GM21423 (cell line): ENCODE data around the gene SOX3.

ENCODE experiments used
- ATAC-seq: cut with Tn5 transposase; IDR thresholded peaks from one replicate; pipeline ENCODE4 v1.9.1; 2021; ENCODE audit warnings: mild to moderate bottlenecking, moderate library complexity; ENCODE audit not compliant: unreplicated experiment

Gene SOX3

DNA sequence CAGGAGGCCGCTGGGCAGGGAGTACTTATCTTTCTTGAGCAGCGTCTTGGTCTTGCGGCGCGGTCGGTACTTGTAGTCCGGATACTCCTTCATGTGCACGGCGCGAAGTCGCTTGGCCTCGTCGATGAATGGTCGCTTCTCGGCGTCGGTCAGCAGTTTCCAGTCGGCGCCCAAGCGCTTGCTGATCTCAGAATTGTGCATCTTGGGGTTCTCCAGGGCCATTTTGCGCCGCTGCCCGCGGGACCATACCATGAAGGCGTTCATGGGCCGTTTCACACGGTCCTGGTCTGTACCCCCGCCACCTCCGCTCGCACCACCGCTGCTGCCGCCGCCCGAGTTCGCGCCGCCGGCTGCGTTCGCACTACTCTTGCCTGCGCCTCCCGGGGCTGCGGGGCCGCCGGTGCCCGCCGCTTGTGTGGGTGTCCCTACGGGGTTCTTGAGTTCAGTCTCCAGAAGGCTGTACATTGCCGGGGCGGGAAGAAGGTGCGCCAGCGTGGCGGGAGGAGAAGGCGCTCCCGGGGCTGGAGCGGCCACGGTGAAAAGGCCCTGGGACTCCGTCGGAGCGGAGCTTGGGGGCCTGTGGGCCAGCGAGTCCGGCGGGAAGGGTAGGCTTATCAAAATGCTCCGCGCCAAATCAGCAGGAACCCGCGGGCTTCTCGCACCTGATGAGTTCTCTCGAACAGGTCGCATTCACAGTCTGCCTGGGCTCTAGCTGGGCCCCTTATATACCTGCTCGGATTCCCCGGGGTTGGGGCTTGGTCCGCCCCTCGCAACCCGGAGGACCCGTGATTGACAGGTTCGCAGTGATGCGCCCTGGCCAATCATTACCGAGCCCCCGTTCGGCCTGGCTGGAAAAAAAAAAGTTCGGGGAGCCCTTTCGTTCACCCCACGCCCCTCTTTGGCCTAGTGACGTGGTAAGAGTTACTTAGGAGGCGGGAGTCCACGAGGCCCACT lies at the start of gene SOX3:
Gene SOX3, minus strand, starts transcription at position 699 of the 954 bp plus-strand sequence. Its CDS starts 9 bp downstream, at position 690.
- no peak for ATAC-seq

DNA sequence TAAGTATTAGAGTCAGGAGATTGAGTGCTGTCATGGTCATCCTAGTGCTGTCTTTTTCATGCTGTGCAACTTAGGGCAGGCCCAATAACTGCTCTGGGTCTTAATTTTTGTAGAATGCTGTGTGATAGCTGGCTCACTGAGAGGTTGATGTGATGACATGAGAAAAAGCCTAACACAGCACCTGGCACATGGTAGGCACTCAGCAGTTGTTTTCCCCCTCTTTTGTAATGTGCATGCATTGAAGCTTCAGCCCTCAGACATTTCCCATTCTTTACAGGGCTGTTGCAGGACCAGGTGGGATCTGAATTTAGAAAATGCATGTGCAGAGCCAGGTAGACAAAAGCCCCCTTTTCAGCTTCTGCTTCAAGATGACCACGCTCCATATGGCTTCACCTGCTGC lies 44.1 kb upstream of the SOX3 start:
- no peak for ATAC-seq

DNA sequence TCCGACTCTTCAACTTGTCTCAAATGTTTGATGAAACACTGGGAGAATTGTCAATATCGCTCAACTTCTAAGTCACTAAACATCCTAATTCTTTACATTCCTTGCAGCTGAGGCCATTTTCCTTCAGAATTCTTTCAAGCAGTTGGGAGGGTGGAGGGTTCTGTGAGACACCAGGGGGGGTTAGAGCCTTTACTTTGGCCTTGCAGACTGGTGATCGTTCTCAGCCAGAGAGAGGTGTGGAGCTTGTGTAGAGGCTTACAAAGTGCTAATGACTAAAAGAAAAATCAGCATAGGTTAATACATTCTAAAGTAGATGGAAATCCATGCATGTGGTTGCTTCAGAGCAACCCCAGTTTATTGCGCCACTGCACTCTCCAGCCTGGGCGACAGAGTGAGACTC lies 21.3 kb upstream of the SOX3 start:
- ATAC-seq, result no peak

DNA sequence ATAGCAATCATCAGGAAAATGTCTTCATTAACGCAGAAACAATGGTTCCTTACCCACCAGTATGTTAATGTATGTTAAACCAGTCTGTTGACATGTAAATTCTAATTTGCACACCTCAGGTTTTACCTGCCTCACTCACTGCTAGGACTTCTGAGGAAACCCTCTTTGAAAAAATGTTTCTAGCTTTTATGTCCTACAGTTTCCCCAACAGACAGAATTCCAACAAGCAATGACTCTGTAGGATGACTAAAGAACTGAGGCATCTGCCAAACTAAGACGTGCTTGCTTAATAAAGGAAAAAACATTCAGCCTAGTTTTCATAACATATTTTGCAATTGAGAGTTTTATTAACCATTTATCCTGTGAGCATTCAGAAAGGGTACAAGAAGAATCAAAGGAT lies 20.6 kb upstream of the SOX3 start:
- no peak for ATAC-seq

DNA sequence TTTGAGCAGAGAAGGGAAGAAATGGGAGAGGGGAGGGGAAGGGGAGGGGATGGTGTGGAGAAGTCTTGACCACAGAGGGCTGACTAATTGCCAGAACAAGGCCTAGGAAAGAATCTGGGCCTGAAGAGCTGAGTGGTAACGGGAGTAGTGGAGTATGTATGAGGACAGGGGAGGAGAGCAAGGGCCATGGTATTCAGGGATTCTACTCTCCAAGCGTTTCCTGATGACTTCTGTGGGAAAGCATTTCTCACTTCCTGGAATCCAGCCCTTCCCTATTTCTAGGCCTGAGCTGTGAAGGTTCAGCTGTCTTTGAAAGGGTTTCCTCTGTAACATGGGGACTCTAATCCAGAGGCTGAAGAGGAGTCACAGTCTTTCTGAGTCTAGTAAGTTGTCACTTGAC lies 19.7 kb upstream of the SOX3 start:
- no peak for ATAC-seq

DNA sequence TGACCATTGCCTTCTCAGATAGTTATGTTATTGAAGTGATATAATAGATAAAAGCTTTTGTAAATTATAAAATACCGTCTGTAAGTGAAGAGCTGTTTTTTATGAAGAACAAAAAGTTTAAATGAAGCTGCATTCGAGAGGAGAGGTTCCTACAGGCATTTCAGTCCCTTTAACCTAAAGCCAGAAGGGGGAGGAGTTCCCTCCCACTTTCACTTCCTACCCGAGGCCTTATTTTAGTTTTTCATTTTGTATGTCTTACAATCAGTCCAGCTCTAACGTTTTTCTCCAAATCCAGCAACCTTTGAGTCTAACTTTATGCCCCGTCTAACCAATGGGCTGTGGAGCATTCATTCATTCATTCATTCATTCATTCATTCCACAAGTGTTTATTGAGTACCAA lies 16.5 kb upstream of the SOX3 start:
- no peak for ATAC-seq

DNA sequence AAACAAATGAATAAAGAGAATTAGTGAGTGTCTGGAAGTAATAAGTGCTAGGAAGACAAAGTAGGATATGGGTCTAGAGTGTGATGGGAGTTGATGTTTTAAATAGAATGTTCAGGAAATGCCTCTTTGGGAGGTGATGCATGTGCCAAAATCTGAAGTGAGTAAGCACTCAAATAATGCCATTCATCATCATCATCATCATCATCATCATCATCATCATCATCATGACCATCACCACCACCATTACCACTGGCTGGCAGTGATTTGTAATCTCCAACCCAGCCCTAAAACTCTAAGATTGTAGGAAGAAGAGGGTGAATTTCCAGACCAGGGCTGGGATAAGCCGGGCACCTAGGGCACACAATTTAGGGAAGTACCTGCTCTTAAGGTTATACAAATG lies 9.7 kb upstream of the SOX3 start:
- no peak for ATAC-seq

DNA sequence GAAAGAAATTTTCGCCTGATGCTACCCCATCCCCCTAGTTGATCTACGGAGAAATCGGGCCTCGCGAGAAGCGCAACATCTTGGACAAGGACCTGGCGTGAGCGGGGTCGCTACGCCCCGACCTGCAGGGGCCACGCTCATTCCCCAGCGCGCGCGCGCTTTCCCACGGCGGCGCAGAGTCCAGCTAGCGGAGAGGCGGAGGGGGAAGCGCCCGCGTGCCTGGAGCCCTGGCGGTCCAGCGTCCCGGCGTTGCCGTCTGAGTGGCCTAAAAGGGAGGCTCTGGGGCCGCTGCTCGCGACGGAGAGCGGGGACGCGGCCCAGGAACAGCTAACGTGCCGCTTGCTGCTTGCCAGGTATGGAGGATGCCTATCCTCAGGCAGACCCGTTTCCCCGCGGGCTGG lies 6.0 kb upstream of the SOX3 start:
- no peak for ATAC-seq

DNA sequence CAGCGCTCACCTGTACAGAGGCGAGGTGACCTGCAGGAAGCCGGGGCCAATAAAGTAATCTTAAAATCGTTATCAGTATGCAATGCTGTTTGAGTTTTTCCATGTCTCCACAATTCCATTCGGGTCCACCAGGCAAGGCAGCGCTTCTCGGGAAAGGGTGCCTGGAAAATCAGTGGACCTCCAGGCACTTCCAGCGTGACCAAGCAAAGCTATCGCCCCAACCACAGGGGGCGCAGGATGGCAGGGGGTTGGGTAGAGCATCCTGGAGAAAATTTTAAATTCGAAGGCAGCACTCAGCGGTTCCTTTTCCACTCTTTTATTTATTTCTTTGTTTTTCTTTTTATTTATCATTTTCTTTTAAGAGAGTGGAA lies 5.4 kb upstream of the SOX3 start:
- ATAC-seq, result no peak

DNA sequence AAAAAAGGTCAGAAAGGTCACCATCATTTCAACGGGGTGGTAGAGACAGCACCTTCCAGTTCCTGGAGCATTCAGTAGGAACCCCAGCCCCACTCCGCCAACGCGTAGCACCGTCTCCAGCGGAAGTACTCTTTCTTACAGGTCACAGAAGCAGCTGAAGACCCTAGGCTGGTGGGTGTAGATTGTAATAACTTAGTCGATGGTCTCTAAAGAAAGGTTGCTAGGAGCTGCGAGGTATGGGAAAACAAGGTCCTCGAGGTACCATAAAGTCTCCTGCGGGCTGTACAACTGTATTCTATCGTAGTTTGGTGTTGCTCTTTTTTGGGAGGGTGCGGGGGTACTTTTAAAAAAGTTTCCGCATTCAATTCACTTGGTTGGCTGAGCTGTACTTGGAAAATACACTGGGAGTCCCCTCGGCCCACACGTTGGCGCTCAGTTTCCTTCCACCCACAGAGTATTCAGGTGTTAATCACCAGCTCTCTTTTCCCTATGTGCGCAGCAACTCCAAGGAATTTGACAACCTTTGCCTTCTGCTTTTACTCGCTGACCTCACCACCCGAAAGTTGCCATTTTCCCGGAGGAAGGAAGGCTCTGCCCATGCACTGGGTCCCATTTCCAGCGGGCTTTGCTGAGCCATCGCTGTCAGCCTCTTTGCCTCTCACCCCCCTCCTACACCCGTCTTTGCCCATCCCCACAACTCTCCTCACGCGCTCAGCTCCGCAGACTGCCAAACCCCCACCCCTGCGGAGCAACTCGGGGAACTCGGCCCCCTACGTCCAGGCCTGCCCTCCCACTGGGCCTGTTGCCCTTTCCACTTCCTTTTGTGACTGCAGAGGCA lies 4.8 kb upstream of the SOX3 start:
- no peak for ATAC-seq

DNA sequence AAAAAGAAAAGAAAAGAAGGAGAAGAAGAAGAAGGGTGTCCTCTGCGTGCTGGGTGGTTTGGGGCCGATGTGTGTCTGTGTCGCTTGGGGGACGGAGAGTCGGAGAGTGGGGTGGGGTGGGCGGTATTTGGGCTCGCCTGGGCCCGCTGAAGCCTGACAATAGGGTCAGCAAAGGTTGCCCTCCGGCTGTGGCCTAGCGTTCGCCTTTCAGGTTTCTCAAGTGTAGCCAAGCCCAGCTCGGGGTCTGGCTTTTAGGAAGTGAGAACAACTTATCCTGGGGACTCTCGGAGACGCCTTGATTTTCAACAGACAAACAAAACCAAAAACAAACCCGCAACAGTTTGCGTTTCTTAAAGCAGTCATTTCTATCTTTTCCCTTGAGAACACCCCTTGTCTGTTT lies 4.1 kb upstream of the SOX3 start:
- ATAC-seq, result no peak

DNA sequence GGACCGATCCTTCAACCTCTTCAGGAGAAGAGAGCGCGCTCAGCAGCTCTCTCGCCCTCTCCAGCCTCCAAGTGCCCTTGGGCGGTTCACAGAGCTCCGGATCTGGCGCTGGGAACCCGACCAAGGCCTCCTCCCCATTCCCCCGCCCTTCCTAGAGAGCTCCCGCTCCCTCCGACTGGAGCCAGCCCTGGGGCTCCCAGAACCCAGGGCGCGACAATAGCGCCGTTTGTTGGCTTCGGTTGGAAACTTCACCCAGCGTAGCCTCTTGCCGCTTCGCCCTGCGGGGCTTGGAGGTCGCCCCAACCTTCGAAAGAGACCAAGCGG lies 3.1 kb upstream of the SOX3 start:
- ATAC-seq, result no peak

DNA sequence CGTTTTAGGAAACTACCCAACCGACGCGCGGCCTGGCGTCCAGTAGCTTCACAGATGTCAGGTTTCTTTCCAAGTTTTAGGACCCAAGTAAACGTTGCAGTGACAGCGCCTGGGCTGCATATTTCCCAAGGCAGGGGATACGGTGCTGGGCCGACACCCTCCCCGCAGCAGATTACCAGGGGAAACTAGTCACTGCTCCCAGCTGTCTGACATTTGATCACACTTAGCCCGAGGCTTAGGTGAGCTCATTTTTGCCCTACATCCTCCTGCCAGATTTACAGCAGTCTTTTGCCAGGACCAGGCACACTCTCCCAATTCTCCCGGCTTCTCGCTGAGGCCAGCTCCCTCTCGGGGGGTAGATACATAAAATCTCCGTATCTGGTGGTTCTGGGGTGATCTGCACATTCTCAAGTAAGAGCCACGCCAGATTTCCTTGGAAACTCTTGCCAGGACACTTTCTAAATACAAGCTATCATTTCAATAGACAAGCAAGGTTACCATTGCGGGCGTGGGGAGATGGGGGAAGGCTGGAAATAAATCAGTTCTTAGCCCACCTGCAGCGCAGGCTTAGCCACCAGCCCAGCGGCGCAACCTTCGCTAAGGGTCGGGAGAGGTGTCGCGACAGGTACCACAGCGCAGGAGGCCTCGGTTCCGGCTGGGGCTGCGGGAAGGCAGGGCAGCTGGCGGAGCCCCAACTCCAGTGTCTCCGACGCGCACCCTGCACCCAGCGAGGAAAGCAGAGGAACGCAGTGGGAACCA lies 2.5 kb upstream of the SOX3 start:
- no peak for ATAC-seq

DNA sequence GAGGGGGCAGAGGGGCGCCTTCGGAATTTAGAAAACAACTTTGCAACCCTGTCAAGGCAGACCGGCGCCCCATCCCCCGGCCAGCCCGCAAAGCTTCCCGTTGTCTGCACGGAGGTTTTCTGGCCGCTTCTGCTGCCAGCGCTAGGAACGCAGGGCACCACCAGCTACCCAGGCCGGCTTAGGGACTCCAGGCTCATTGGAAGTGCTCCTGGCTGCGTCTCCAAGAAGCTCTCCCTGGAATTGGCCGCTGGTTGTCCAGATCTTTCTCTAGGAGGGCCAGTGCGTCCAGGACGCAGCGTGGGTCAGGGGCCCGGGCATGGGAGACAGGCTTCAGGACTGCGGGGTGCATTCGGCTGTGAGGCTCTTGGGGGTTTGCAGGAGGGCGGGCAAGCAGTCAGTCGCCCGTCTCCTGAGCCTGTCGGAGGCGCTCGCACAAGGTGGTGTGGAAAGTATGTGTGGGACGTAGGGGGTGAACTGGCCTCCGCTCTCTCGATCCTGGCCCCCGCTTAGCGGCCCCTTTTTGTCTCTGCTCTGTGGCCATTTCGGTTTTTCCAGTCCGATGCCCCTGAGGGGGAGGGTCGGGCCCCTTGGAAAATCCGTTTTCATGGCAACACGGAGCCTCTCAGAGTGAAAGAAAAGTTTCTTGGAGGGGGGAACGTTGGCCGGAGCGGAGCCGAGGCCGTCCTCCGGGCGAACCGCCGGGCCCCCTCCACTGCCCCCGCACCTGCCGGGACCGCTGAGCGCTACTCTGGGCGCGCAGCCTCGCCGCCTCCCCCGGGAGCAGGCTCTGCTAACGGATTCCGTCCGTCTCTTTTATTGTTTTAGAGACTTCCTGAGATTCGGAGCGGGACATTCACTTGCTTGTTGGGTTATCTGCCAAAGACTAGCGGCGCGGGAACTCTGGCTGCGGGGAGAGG lies 810 bp upstream of the SOX3 start:
- no peak for ATAC-seq

DNA sequence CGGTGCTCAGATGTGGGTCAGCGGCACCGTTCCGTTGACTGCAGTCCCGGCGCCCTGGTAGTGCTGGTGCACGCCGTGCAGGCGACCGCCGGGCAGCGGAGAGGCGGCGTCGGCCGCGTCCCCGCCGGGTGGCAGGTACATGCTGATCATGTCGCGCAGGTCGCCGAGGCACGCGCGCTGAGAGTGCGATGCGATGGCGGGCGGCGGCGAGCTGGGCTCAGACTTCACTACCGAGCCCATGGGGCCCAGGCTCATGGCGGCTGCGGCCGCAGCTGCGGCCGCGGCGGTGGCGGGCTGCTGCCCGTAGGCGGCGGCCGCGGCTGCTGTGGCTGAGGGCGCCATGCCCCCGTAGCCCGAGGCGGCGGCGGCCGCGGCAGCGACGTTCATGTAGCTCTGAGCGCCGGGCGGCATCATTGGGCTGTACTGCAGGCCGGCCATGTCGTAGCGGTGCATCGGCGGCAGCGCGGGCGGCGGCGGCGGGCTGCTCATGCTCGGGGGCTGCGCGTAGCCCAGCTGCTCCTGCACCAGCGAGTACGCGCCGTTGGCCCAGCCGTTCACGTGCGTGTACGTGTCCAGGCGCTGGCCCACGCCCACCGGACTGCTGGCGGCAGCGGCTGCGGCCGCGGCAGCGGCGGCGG lies 1.0 kb downstream of the SOX3 start:
- ATAC-seq, result no peak

DNA sequence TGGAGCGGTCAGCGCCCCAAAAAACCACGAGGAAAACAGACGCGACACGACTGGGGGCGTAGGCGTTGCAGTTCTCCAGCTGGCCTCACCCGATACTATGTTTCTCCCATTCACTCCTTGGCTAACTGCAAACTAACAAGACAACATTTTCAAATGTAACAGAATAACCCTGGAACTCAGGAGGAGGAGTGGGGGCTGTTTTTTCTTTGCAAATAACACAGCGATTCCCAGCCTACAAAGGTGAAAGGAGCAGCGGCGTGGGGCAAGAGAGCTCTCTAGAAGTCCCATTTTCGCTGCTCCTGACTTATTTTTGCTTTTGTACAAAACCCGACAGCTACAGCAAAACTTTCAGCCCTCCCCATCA lies 1.6 kb downstream of the SOX3 start:
- ATAC-seq, result no peak

DNA sequence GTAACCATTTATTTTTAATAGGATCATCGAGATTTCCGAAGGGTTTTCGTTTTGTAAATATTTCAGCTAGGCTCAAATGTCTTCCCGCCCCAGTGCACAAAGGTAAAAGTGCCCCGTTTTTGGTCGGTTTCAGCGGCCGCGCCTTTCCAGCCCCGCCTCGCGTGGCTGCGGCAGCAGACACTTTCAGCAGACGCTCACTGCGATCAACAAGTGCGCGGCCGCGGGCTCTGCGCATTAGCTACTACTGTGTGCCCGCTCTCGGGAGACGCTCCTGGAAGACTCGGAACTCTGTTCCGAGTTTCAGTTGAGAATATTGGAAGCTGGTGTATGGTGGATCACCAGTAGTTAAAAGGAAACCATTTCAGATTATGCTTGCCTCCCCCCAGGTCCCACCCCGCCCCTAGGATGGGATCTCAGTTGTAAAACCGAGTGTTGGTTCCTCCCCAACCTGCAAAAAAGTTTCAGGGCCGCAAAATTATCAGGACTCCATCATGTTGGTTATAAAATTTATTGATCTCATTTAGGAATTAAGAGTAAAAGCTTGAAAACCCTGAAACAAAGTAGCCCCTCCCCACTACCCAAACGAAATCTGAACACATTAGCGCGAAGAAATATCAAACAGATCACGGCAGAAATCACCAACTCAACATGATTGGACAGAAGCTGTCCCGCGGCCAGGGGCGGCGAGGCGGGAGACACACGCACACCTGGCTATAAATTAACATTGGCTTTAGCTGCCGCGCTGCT lies 2.2 kb downstream of the SOX3 start:
- ATAC-seq, result no peak

DNA sequence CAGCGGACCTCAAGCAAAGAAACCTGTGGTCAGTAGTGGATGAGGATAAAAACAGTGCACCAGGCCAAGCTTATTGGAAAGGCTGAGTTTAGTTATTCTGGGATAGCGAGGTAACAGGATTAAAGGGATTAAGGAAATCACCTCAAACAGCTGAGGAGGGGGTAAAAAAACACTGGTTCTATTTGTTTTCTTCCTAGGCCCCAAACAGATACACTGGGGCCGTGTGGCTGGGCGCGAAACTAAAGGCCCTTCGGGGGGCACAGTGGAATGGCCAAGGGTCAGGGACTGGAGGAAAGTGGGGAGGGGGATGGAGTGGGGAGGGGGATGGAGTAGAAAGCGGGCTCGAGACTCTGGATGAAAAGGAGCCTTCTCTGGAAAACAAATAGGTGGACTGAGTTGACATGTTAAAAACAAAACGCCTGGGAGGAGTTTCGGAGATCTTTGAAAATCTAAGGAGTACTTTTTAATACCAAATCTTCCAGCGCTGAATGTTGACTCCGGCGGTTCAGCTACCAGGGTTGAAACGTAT lies 2.9 kb downstream of the SOX3 start:
- no peak for ATAC-seq

DNA sequence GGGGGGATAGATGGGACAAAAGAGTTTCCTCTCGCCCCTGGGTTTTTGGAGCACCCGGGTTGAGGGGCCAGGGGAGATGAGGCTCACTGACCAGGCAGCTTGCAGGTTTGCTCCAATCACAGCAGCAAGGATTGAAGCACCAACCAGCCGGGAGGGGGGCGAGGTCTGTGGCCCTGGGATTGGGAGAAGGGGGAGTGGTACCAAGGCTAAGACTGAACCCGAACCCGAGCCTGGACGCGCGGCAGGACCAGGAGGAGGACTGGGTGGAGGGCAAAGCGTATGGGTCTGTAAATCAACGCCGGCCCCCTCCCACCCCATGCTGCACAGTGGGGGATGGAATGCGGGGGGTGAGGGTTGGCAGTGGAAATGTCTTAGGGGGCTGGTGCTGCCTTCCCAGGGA lies 3.5 kb downstream of the SOX3 start:
- no peak for ATAC-seq
